HG03097 (cell line): ENCODE data around the gene CAAP1.
"Not testable (repeated sequence)": the region's sequence is repeated elsewhere in the genome, so short reads cannot be mapped to it uniquely, and the experiment has no call there.

Experiments
- ATAC-seq: cut with Tn5 transposase; IDR thresholded peaks from one replicate; pipeline ENCODE4 v1.9.1; 2021; ENCODE audit not compliant: unreplicated experiment, low FRiP score

The CAAP1 gene

DNA sequence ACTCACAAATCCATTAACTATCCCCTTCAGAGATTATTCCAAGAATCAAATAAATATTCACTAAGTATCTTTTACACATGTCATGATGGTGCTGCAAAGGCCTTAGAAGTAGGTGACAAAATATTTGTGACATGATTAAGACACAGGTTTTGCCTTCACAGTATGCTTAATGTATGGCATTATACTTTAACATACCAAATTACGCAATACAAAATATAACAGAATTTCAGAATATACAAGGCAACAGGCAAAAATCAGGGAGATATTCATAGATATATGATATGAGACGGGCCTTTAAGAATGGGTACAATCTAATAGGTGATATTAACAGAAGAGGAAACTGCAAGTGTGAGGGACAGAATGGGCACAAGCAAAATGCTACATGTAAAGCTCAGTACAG, 41.6 kb downstream of the CAAP1 start:
- ATAC-seq, result no peak

DNA sequence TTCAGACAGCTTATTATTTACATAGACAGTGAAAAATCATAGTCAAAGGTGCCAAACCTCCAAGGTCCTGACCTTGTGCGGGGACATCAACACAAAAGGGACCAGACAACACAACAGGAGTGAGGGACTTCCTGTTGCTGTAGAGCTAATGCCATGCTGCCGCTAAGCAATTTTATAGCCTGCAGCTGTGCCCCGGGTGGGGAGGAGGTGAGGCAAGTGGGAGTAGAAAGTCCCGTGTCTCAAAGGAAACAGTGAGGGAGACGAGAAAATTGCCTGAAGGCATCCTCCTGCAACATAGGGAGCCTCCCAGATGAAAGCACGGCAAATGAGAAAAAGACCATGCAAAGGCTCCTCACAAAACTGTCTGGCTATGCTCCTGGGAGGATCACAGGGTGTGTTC, 58.8 kb downstream of the CAAP1 start:
- ATAC-seq, result no peak

DNA sequence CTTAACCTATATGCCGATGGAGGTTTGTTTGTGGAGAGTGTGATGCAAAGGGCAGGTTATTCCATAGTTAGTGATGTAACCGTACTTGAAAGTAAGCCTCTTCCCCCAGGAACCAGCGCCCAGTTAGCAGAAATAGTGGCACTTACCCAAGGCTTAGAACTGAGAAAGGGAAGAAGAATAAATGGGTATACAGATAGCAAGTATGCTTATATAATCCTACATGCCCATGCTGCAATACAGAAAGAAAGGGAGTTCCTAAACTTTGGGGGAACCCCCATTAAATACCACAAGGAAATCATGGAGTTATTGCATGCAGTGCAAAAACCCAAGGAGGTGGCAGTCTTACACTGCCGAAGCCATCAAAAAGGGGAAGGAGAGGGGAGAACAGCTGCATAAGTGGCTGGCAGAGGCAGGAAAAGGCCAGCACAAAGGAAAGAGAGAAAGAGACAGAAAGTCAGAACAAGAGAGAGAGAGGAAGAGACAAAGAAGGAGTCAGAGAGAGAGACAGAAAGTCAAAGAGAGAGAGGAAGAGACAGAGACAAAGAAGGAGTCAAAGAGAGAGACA, 64.1 kb downstream of the CAAP1 start:
- ATAC-seq, result not testable (repeated sequence)

DNA sequence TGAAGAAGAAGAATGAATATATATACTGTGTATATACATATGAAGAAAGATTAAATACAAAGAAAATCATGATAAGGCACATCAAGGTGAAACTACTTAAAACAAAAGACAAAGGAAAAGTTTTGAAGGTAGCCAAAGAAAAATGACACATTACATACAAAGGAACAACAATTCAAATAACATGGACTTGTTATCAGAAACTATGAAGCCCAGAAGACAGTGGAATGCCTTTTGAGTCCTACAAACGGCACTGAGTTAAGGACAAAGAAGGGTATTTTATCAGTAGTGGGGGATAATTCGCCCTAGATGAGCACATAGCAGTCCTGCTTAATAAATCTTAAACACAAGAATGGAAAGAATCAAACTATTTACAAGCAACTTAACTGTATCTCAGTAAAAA, 77.8 kb downstream of the CAAP1 start:
- no peak for ATAC-seq

DNA sequence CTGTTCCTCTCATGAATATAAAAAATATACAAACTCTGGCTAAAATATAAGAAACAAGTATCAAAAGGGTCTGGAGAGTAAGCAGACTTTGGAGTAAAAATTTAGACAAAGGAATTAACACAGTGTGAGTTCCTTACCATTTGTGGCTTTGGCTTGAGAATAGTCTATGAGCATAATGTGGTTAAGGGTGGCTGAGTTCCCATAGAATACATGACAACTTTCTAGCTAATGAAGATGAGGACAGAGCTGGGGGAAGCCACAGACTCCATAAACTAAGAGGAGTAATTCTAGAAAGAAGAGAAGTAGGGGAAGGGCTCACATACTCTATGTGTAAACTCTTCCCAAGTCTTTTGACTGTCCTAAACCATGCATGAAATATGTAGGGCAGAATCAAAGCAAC, 79.4 kb downstream of the CAAP1 start:
- no peak for ATAC-seq

DNA sequence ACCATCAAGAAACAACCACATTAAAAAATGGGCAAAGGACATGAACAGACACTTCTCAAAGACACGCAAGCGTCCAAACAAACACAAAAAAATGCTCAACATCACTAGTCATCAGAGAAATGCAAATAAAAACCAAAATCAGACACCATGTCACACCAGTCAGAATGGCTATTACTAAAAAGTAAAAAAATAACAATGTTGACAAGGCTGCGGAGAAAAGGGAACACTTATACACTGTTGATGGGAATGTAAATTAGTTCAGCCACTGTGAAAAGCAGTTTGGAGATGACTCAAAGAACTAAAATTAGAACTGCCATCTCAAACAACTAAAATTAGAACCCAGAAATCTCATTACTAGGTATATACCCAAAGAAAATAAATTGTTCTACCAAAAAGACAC, 80.4 kb downstream of the CAAP1 start:
- ATAC-seq, result no peak

DNA sequence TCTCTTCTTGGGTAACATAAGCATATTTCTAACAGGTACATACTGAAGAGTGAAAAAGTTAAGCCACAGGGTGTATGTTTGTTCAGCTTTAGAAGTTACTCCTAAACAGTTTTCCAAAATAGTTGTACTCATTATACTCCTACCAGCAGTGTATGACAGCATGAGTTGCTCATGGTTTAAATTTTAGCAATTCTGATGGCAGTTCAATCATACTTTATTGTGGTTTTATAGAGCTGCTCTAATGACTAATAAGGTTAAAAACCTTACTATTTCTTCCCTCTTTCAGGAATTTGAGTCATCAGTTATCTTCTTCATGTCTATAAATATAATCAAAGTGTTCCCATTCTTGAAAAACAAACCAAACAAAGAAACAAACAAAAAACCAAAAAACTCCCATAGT, 81.5 kb downstream of the CAAP1 start:
- no peak for ATAC-seq

DNA sequence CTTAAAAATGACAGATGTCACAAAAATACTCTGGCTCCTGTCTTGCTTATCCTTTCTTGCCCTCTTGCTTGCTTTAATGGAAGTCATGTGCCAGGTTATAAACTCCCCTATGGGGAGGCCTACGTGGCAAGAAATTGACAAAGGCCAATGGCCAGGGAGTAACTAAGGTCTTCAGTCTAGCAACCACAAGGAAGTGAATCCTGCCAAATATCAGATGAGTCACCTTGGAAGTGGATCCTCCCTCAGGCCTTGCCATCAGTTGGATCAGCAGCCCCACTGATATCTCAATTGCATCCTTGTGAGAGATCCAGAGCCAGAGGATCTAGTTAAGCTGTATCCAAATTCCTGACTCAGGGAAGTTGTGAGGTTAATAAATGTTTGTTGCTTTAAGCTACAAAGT, 82.8 kb downstream of the CAAP1 start:
- ATAC-seq, result no peak

DNA sequence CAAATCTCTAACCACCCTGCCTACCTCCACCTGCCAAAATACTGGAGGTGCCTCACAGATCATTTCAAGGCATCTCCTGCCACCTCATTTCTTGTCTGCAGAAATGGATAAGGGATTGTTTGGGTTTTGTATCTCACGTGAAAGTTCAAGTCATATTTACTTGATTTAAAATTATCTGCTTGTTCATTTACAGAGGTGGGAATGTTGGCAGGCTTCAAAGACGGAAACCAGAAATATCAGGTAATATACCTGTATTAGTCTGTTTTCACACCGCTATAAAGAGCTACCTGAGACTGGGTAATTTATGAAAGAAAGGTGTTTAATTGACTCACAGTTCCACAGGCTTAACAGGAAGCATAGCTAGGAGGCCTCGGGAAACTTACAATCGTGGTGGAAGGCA, 85.4 kb downstream of the CAAP1 start:
- ATAC-seq, result no peak

DNA sequence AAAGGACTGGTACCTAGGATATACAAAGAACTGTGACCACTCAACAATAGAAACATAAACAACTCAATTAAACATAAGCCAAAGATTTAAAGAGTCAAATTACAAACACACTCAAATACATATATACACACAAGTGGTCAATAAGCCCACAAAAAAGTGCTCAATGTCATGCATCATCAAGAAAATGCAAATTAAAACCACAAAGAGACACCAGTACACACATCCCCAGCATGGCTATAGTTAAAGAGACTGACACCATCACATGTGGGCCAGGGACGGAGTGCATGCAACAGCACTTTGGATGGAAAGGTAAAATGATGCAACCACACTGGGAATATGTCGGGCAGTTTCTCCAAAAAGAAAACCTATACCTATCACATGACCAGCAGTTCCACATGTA, 89.7 kb downstream of the CAAP1 start:
- ATAC-seq, result no peak

DNA sequence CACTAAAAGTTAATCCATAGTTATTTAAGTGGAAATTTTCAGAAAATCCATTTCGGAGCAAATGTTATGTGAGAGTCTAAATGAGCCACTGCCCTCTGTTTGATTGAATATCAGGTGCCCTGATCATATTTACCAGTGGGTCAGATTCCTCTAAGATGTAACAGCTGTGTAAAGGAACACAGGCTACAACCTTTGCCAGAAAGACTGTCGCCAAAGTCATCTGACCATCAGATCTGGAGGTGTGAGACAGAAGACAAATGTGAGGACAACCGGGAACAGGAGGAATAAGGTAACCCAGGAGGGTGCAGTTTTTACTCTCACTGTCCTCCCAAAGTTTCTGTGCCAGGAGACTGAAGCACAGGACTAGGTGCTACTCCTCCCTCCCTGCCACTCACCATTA, 90.8 kb downstream of the CAAP1 start:
- ATAC-seq, result no peak

DNA sequence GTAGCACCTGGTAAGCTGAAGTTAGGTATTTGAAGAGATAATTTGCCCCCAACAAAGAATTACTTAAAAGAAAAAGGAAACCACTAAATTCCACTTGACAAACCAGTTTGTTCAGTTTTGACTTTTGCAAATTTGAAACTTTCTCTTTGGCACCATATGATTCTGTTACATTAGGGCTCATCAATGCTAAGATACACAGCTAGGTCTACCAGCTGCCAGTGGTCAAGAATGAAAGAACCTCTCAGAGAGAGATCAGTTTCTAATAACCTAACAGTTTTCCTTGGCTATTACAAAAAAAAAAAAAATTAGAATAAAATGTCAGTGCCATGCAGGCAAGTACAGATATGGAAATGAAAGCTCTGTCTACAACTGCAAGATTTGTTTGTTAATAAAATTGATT, 92.3 kb downstream of the CAAP1 start:
- ATAC-seq, result no peak

DNA sequence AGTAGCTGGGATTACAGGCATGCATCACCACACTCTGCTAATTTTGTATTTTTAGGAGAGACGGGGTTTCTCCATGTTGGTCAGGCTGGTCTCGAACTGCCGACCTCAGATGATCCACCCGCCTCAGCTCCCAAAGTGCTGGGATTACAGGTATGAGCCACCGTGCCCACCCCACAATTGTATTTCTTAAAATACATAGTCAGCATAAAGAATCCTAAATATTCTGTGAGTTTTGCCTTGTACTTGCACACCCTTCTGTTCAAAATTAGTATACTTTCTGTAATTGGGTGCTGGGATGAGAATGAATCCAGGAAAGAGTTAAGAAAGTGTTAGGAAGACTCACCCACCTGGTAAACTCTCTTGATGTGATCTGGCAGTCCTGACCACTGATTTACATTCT, 101.3 kb downstream of the CAAP1 start:
- ATAC-seq, result no peak
